K562 (cell line): ENCODE results near the gene SLC16A1. TPM values are rescaled to one million over a fixed set of nuclear protein-coding genes. Genes with fewer than 3 reads are reported as not detected.
A peak's percentile ranks its signal among the peaks of the same experiment; 100 is the strongest.

Experiments used
- ATAC-seq: fragments of 200-7000 bp; cut with Tn5 transposase; 3 replicates; pipeline ENCODE4 v1.9.1; 2020; ENCODE audit warnings: moderate library complexity
- BruUV-seq: library from RNA; stranded (reverse); fragments of 400-500 nt; replicated peaks from 2 replicates; lab custom pipeline; 2021; lab: Mats Ljungman, UMichigan
- CTCF ChIA-PET: fragments of 300-600 bp; formaldehyde crosslinking; extraction: SDS; loops from one replicate; lab custom pipeline; 2021; ENCODE audit warnings: low intra/inter-chr PET ratio; lab: Yijun Ruan, JAX
- POLR2A ChIA-PET: fragments of 300-600, 350-650 bp; sonication (Branson Sonifier 250); formaldehyde crosslinking; extraction: SDS; loops from one replicate; lab custom pipeline; 2021; ENCODE audit warnings: antibody characterized with exemption, inconsistent platforms; lab: Yijun Ruan, JAX
- DNase-seq, 4 experiments: peaks; one replicate each; pipeline versions ENCODE4 v3.0.0 to v3.0.0-alpha.2; 2011 to 2018; ENCODE audit warnings: low spot score in 3 of 4, mixed read lengths in 3 of 4; ENCODE audit errors: extremely low read depth in 1 of 4
- FAIRE-seq: peaks from 2 replicates; lab custom pipeline; 2011; peaks lifted over from hg19 to GRCh38; lab: Jason Lieb, UNC
- H2AFZ ChIP-seq: 2 replicates; pipeline ENCODE4 v1.6.0; 2011; ENCODE audit warnings: low read depth, low read length, control low read depth, inconsistent platforms
- H3K27ac ChIP-seq: fragments of 200-600 bp; 3 replicates; pipeline ENCODE4 v1.8.0; 2011; ENCODE audit warnings: low read depth, mild to moderate bottlenecking, control low read depth, inconsistent platforms, low read length, moderate library complexity, mixed read lengths; ENCODE audit errors: extremely low read depth
- H3K27me3 ChIP-seq, 2 experiments: fragments of 300-600 bp in 1 of 2; 2 replicates in 1 of 2; 3 replicates in 1 of 2; pipeline versions ENCODE4 v1.6.0 to v1.8.0; 2011; ENCODE audit warnings: inconsistent platforms in 2 of 2, low read length in 2 of 2, mild to moderate bottlenecking in 1 of 2, mixed read lengths in 1 of 2, moderate library complexity in 1 of 2; ENCODE audit not compliant: control insufficient read depth in 2 of 2, insufficient read depth in 2 of 2
- H3K36me3 ChIP-seq: fragments of 300-600 bp; 3 replicates; pipeline ENCODE4 v1.8.0; 2011; ENCODE audit warnings: mild to moderate bottlenecking, low read length, inconsistent platforms; ENCODE audit not compliant: control insufficient read depth, insufficient read depth
- H3K4me1 ChIP-seq, 2 experiments: fragments of 200-600 bp in 1 of 2; replicated peaks in 1 of 2; 2 replicates in 1 of 2; 3 replicates in 1 of 2; pipeline versions ENCODE4 v1.5.1 to v1.8.0; 2011; ENCODE audit warnings: inconsistent platforms in 2 of 2, low read length in 2 of 2, mild to moderate bottlenecking in 1 of 2, mixed read lengths in 1 of 2, moderate library complexity in 1 of 2; ENCODE audit not compliant: control insufficient read depth in 2 of 2, insufficient read depth in 2 of 2
- H3K4me2 ChIP-seq: 2 replicates; pipeline ENCODE4 v1.6.1; 2011; ENCODE audit warnings: low read length, control low read depth, inconsistent platforms, mixed read lengths; ENCODE audit not compliant: insufficient read depth
- H3K4me3 ChIP-seq: fragments of 200-600 bp; sonication (generic), shearing (Covaris generic); 2 replicates; pipeline ENCODE4 v1.5.1; 2016; ENCODE audit warnings: control low read depth, inconsistent platforms
- H3K79me2 ChIP-seq: fragments of 200-600 bp; 3 replicates; pipeline ENCODE4 v1.8.0; 2011; ENCODE audit warnings: low read length, inconsistent platforms; ENCODE audit not compliant: control insufficient read depth, insufficient read depth
- H3K9ac ChIP-seq, 2 experiments: 2 replicates each; pipeline versions ENCODE4 v1.6.0 to v1.6.1; 2011; ENCODE audit warnings: low read depth in 2 of 2, low read length in 2 of 2, control low read depth in 1 of 2, inconsistent platforms in 1 of 2, mild to moderate bottlenecking in 1 of 2, mixed read lengths in 1 of 2; ENCODE audit not compliant: insufficient read depth in 1 of 2
- H3K9me1 ChIP-seq: one replicate; pipeline ENCODE4 v1.6.0; 2011; ENCODE audit warnings: inconsistent platforms, mild to moderate bottlenecking, low read length, moderate library complexity; ENCODE audit not compliant: control insufficient read depth, insufficient read depth
- H3K9me3 ChIP-seq: replicated peaks from 2 replicates; pipeline ENCODE4 v1.5.1; 2011; ENCODE audit warnings: low read depth, low read length, inconsistent platforms; ENCODE audit not compliant: control insufficient read depth, insufficient read depth
- H4K20me1 ChIP-seq: replicated peaks from 2 replicates; pipeline ENCODE4 v1.6.1; 2011; ENCODE audit warnings: low read length, inconsistent platforms, mixed read lengths; ENCODE audit not compliant: control insufficient read depth, insufficient read depth
- ARID2 ChIP-seq: fragments of 450-650 bp; IDR thresholded peaks from 2 replicates; pipeline ENCODE4 v1.6.1; 2017; ENCODE audit warnings: antibody characterized with exemption, mild to moderate bottlenecking
- CBFA2T3 ChIP-seq: fragments of 450-650 bp; IDR thresholded peaks from 2 replicates; pipeline ENCODE4 v1.6.1; 2017
- EGR1 ChIP-seq: fragments of 450-650 bp; conservative IDR thresholded peaks from 2 replicates; pipeline ENCODE4 v1.6.1; 2017; ENCODE audit warnings: mild to moderate bottlenecking
- ELF1 ChIP-seq: fragments of 200-800 bp; sonication (Bioruptor generic); IDR thresholded peaks from 2 replicates; pipeline ENCODE4 v1.6.1; 2016; ENCODE audit warnings: missing genetic modification characterization, missing compliant biosample characterization
- HNRNPH1 ChIP-seq: fragments of 200-400 bp; formaldehyde crosslinking; optimal IDR thresholded peaks from 2 replicates; pipeline ENCODE3; 2017; ENCODE audit warnings: low read depth, mild to moderate bottlenecking, low read length, moderate library complexity
- ILK ChIP-seq: fragments of 450-650 bp; IDR thresholded peaks from 2 replicates; pipeline ENCODE4 v1.6.1; 2016; ENCODE audit warnings: missing genetic modification characterization, low read depth, mild to moderate bottlenecking, missing compliant biosample characterization, moderate library complexity, borderline replicate concordance
- NEUROD1 ChIP-seq: fragments of 150-350 bp; IDR thresholded peaks from 2 replicates; pipeline ENCODE4 v1.6.1; 2014; ENCODE audit warnings: borderline replicate concordance, low read length, low read depth; ENCODE audit not compliant: partially characterized antibody
- PTTG1 ChIP-seq: fragments of 450-650 bp; IDR thresholded peaks from 2 replicates; pipeline ENCODE4 v1.6.1; 2016; ENCODE audit warnings: low read depth, mild to moderate bottlenecking, missing genetic modification characterization, missing compliant biosample characterization
- RFX1 ChIP-seq: fragments of 450-650 bp; IDR thresholded peaks from 2 replicates; pipeline ENCODE4 v1.6.1; 2016; ENCODE audit warnings: mild to moderate bottlenecking, moderate library complexity
- SRSF3 ChIP-seq: fragments of 200-400 bp; formaldehyde crosslinking; IDR thresholded peaks from 2 replicates; pipeline ENCODE4 v1.6.1; 2016; ENCODE audit warnings: mild to moderate bottlenecking, low read length, moderate library complexity; ENCODE audit not compliant: insufficient read depth
- TAF7 ChIP-seq: fragments of 450-650 bp; IDR thresholded peaks from 2 replicates; pipeline ENCODE4 v1.6.1; 2016; ENCODE audit warnings: missing genetic modification characterization, missing compliant biosample characterization
- TAL1 ChIP-seq: fragments of 450-650 bp; IDR thresholded peaks from 2 replicates; pipeline ENCODE4 v1.6.1; 2016; ENCODE audit warnings: mild to moderate bottlenecking
- ZBED1 ChIP-seq: IDR thresholded peaks from 2 replicates; pipeline ENCODE4 v1.6.1; 2014
- ZFPM2 ChIP-seq: fragments of 250-450 bp; sonication (Bioruptor Pico); IDR thresholded peaks from 2 replicates; pipeline ENCODE4 v1.5.1; 2022; ENCODE audit warnings: mild to moderate bottlenecking
- ZNF583 ChIP-seq: fragments of 250-450 bp; sonication (Bioruptor Pico); IDR thresholded peaks from 2 replicates; pipeline ENCODE4 v1.4.0; 2020
- ZNF589 ChIP-seq: fragments of 200-800 bp; sonication (Bioruptor generic); IDR thresholded peaks from 2 replicates; pipeline ENCODE4 v1.6.1; 2016; ENCODE audit warnings: low read depth, missing genetic modification characterization, missing compliant biosample characterization
- WGBS: fragments of 100-300 bp; shearing (Covaris generic); methylation state at CpG from one replicate; pipeline ENCODE4 v1.1.6; 2016; ENCODE audit warnings: low coverage, mixed read lengths; ENCODE audit not compliant: insufficient coverage; ENCODE audit errors: missing lambda C conversion rate; 5-methylcytosine and 5-hydroxymethylcytosine counted together
- in situ Hi-C: fragments of 300-500 bp; cut with MboI; formaldehyde crosslinking; loops from 4 replicates; pipeline ENCODE4 v1.15.0; 2018; ENCODE audit warnings: inconsistent platforms, mixed read lengths
- intact Hi-C: fragments of 100-400 bp; cut with micrococcal nuclease; formaldehyde crosslinking; loops from 2 replicates; pipeline ENCODE4 v1.14.2; 2022
- polyA plus RNA-seq, 8 experiments: library from polyadenylated mRNA; depleted of rRNA in 4 of 8; stranded (reverse) in 5 of 8; unstranded in 3 of 8; fragments of >200 nt; fragmentation: Nextera tagmentation in 2 of 8; fragmentation: Illumina TruSeq in 1 of 8; extraction: Ambion mirVana in 2 of 8; extraction: Trizol in 1 of 8; gene quantifications; 2 replicates each; pipeline versions ENCODE4 v1.2.1 to v1.2.3, GENCODE V29; 2011 to 2014; ENCODE audit warnings: inconsistent platforms in 1 of 8, missing spikeins in 1 of 8
- total RNA-seq, 7 experiments: library from RNA; depleted of rRNA in 6 of 7; stranded (reverse); fragments of >200 nt in 6 of 7; fragmentation: Illumina TruSeq in 2 of 7; extraction: Trizol in 2 of 7; gene quantifications; 2 replicates each; pipeline versions ENCODE4 v1.2.1 to v1.2.3, GENCODE V29; 2011 to 2021; ENCODE audit warnings: low replicate concordance in 1 of 7
- TF ChIP-seq, protein P1 (sequence below), 2 experiments: IDR thresholded peaks; 2 replicates each; pipeline ENCODE4 v1.6.1; 2011; ENCODE audit warnings: borderline replicate concordance in 1 of 2, control low read depth in 1 of 2, low read depth in 1 of 2, low read length in 1 of 2, mild to moderate bottlenecking in 1 of 2, mixed read lengths in 1 of 2, moderate library complexity in 1 of 2; ENCODE audit not compliant: insufficient read depth in 1 of 2, insufficient read length in 1 of 2, poor library complexity in 1 of 2, severe bottlenecking in 1 of 2; ENCODE audit errors: extremely low read depth in 1 of 2
- TF ChIP-seq, protein P2 (sequence below): fragments of 250-450 bp; sonication (Bioruptor Pico); IDR thresholded peaks from 2 replicates; pipeline ENCODE4 v1.8.0; 2021; ENCODE audit warnings: borderline replicate concordance, mild to moderate bottlenecking, moderate library complexity; ENCODE audit not compliant: poor library complexity, severe bottlenecking

SLC16A1 gene
- total and polyA plus RNA-seq, 9 of the 15 experiments (the other 6 are each of a cell fraction or from before 2014, with no cell fraction given), result 73.1 to 244 (median 117) TPM

DNA sequence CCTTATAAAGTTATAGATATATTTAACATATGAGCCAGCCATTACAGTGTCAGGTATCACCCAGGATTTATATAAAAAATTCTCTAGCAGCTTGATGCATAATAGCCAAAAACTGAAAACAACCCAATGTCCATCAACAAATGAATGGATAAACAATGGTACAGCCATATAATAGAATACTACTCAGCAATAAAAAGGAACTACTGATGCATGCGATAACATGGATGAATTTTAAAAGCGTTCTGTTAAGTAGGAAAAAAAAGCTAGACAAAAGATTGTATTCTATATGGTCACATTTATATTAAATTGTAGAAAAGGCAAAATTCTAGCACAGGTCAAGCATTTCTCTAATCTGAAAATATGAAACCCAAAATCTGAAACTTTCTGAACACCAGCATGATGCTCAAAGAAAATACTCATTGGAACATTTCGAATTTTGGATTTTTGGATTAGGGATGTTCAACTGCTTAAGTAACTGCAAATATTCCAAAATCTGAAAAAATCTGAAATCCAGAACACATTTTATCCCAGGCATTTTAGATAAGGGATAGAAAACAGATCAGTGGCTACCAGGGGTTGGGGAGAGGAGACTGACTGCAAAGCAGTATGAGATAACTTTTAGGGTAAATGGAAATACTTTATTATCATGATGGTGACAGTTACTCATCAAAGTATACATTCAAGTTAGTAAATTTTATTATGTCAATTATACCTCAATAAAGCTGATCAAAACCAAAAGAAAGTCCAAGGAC lies 22.0 kb downstream of the SLC16A1 start:
- ChIA-PET POLR2A (interaction anchor here (0.9 to 12.6 kb wide), 8 partner anchors 9 to 138 kb away, joined by 3 to 190 read pairs (median 4); partner anchors contain the start of genes LRIG2 and SLC16A1), CTCF (interaction anchor here (1.3 kb wide), 1 partner anchor 12 kb away, joined by 4 read pairs; no protein-coding TSS in a partner anchor)
- Histone ChIP-seq H3K27ac (peak overlapping the region; percentile 65; the same call in 1 of the 3 replicates), H3K27me3 (no peaks in the 10 kb centered on the region), H3K9me1 (no peaks in the 10 kb centered on the region), H4K20me1 (peaks cover 12% of the 10 kb centered on the region; the same call in 1 of the 2 replicates), H2AFZ (no peak overlapping the region), H3K36me3 (peaks cover 37% of the 10 kb centered on the region), H3K4me3 (no peak overlapping the region), H3K79me2 (peaks cover 98% of the 10 kb centered on the region), H3K4me2 (no peak overlapping the region), H3K9me3 (no peaks in the 10 kb centered on the region), H3K9ac (no peak overlapping the region), H3K4me1 (peaks cover 14 to 43% of the 10 kb centered on the region in 2 experiments; a peak in 4 of 5 replicates)
- in situ Hi-C loops, result no loop called here
- no peak for ATAC-seq
- BruUV-seq, result no TSS peak
- intact Hi-C loops, result loop anchor here (2.0 kb wide), 1 partner anchor 29 kb away; no protein-coding TSS in a partner anchor
- 78% methylated on average over 3 of the region's 3 CpGs for WGBS
- DNase-seq, result no peak
- no peak for FAIRE-seq
- no peak for TF ChIP-seq ELF1 (tag)
- TF ChIP-seq TAL1, result peak; percentile 39; the same call in 1 of the 2 replicates
- TF ChIP-seq ARID2, result no peak
- TF ChIP-seq TAF7 (tag), result no peak
- TF ChIP-seq EGR1, result no peak
- TF ChIP-seq HNRNPH1, result no peak
- no peak for TF ChIP-seq ZFPM2
- TF ChIP-seq, protein P1, sequence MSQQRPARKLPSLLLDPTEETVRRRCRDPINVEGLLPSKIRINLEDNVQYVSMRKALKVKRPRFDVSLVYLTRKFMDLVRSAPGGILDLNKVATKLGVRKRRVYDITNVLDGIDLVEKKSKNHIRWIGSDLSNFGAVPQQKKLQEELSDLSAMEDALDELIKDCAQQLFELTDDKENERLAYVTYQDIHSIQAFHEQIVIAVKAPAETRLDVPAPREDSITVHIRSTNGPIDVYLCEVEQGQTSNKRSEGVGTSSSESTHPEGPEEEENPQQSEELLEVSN (IDR thresholded peaks at IDR 0.05; ENCODE audit: borderline replicate concordance in 1 of 2, extremely low read depth in 1 of 2, insufficient read depth in 1 of 2, insufficient read length in 1 of 2, low read depth in 1 of 2, low read length in 1 of 2, poor library complexity in 1 of 2, severe bottlenecking in 1 of 2), result no peak
- peak; percentile 57; the same call in 1 of the 2 replicates for TF ChIP-seq CBFA2T3
- no peak for TF ChIP-seq NEUROD1
- 0 out of 2 replicates have a peak, but pooled peaks have one; percentile 30 for TF ChIP-seq PTTG1 (tag)
- TF ChIP-seq ZNF589 (CRISPR knock-in tag), result no peak
- TF ChIP-seq ZBED1, result no peak
- TF ChIP-seq, protein P2, sequence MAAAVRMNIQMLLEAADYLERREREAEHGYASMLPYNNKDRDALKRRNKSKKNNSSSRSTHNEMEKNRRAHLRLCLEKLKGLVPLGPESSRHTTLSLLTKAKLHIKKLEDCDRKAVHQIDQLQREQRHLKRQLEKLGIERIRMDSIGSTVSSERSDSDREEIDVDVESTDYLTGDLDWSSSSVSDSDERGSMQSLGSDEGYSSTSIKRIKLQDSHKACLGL (CRISPR knock-in tag), result no peak
- TF ChIP-seq RFX1, result no peak
- TF ChIP-seq SRSF3, result no peak
- TF ChIP-seq ILK (tag), result no peak
- no peak for TF ChIP-seq ZNF583 (CRISPR knock-in tag)
